H1 (cell line): ENCODE data around the gene FARS2. TPM values are rescaled to one million over a fixed set of nuclear protein-coding genes. Genes with fewer than 3 reads are reported as not detected.

ENCODE experiments used
- ASH2L ChIP-seq: fragments of 200-600, 300-600 bp; sonication (generic); IDR thresholded peaks from one replicate; pipeline ENCODE4 v1.7.1; 2017; ENCODE audit warnings: low read length
- CEBPB ChIP-seq: IDR thresholded peaks from 2 replicates; pipeline ENCODE4 v1.6.1; 2012; ENCODE audit warnings: low read depth, low read length
- CHD1 ChIP-seq: IDR thresholded peaks from 2 replicates; pipeline ENCODE4 v1.6.1; 2012; ENCODE audit warnings: low read depth, low read length, improper control_type of control experiment
- EZH2 ChIP-seq: fragments of 200-600 bp; sonication (generic); IDR thresholded peaks from 2 replicates; pipeline ENCODE4 v1.7.1; 2012; ENCODE audit warnings: low read depth, mild to moderate bottlenecking, moderate library complexity, low read length, inconsistent platforms; ENCODE audit not compliant: severe bottlenecking
- FOSL1 ChIP-seq: IDR thresholded peaks from 2 replicates; pipeline ENCODE4 v1.6.1; 2011; ENCODE audit warnings: mild to moderate bottlenecking, low read depth, low read length, moderate library complexity; ENCODE audit not compliant: insufficient read depth
- GABPA ChIP-seq: IDR thresholded peaks from 2 replicates; pipeline ENCODE4 v1.6.1; 2011; ENCODE audit warnings: mild to moderate bottlenecking, low read length, moderate library complexity, borderline replicate concordance; ENCODE audit not compliant: insufficient read depth
- GTF2F1 ChIP-seq: IDR thresholded peaks from 2 replicates; pipeline ENCODE4 v1.6.1; 2012; ENCODE audit warnings: low read depth, low read length, improper control_type of control experiment, borderline replicate concordance
- NRF1 ChIP-seq: IDR thresholded peaks from 2 replicates; pipeline ENCODE4 v1.6.1; 2011; ENCODE audit warnings: mild to moderate bottlenecking, low read depth, low read length, improper control_type of control experiment
- RNF2 ChIP-seq: fragments of 200-900, 300-1000 bp; sonication (generic); IDR thresholded peaks from 2 replicates; pipeline ENCODE4 v1.7.1; 2016; ENCODE audit warnings: borderline replicate concordance, low read depth, mild to moderate bottlenecking, antibody characterized with exemption, low read length; ENCODE audit not compliant: poor library complexity, severe bottlenecking; ENCODE audit errors: missing control alignments
- SIN3A ChIP-seq, 2 experiments: IDR thresholded peaks in 1 of 2; conservative IDR thresholded peaks in 1 of 2; 2 replicates each; pipeline ENCODE4 v1.6.1; 2011 to 2012; ENCODE audit warnings: low read length in 2 of 2, improper control_type of control experiment in 1 of 2, low read depth in 1 of 2, mild to moderate bottlenecking in 1 of 2
- SIRT6 ChIP-seq: IDR thresholded peaks from one replicate; pipeline ENCODE4 v1.7.1; 2012; ENCODE audit warnings: low read length, inconsistent platforms
- polyA plus RNA-seq, 7 experiments: library from polyadenylated mRNA; depleted of rRNA in 3 of 7; stranded (reverse) in 5 of 7; unstranded in 2 of 7; fragments of >200 nt in 5 of 7; fragments of 200-250 nt in 2 of 7; gene quantifications; 1 replicate in 5 of 7; 2 replicates in 1 of 7; 4 replicates in 1 of 7; pipeline versions ENCODE4 v1.2.1 to v1.2.3, GENCODE V29; 2011 to 2013; ENCODE audit warnings: missing spikeins in 2 of 7, mixed read lengths in 2 of 7
- total RNA-seq: library from RNA; stranded (reverse); fragmentation: NEBNext Ultra II Directional; extraction: Animal tissue kit (Norgen Biotek cat#: 25700); gene quantifications from 2 replicates; pipeline ENCODE4 v1.2.1, GENCODE V29; 2021
- TF ChIP-seq, protein P1 (sequence below): fragments of 300-600 bp; sonication (generic); IDR thresholded peaks from 2 replicates; pipeline ENCODE4 v1.7.1; 2012; ENCODE audit warnings: low read length, moderate library complexity, mild to moderate bottlenecking, inconsistent platforms; ENCODE audit not compliant: insufficient replicate concordance

Gene FARS2
- total and polyA plus RNA-seq, 2 of the 8 experiments (the other 6 are each of a cell fraction or from before 2014, with no cell fraction given), result 11.7 to 14.4 TPM

DNA sequence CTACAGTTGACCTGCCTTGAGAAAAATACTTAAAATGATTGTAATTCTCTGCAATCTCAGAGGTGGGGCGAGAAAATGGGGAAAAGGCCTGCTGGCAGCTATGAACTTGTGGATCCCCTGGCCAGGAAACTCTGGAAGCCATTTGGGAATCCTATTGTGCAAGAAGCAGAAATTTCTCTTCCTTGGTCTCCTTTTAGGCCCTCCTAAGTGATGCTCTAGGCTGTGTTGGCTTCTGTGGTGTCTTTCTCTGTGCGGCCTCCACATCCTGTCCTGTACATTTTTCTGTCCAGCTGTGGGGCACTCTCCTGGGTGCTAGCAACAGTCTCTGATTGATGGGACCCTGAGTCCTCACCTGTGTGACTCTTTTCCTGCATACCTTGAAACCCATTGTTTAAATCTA lies 290.9 kb downstream of the FARS2 start (continued):
- TF ChIP-seq, protein P1, sequence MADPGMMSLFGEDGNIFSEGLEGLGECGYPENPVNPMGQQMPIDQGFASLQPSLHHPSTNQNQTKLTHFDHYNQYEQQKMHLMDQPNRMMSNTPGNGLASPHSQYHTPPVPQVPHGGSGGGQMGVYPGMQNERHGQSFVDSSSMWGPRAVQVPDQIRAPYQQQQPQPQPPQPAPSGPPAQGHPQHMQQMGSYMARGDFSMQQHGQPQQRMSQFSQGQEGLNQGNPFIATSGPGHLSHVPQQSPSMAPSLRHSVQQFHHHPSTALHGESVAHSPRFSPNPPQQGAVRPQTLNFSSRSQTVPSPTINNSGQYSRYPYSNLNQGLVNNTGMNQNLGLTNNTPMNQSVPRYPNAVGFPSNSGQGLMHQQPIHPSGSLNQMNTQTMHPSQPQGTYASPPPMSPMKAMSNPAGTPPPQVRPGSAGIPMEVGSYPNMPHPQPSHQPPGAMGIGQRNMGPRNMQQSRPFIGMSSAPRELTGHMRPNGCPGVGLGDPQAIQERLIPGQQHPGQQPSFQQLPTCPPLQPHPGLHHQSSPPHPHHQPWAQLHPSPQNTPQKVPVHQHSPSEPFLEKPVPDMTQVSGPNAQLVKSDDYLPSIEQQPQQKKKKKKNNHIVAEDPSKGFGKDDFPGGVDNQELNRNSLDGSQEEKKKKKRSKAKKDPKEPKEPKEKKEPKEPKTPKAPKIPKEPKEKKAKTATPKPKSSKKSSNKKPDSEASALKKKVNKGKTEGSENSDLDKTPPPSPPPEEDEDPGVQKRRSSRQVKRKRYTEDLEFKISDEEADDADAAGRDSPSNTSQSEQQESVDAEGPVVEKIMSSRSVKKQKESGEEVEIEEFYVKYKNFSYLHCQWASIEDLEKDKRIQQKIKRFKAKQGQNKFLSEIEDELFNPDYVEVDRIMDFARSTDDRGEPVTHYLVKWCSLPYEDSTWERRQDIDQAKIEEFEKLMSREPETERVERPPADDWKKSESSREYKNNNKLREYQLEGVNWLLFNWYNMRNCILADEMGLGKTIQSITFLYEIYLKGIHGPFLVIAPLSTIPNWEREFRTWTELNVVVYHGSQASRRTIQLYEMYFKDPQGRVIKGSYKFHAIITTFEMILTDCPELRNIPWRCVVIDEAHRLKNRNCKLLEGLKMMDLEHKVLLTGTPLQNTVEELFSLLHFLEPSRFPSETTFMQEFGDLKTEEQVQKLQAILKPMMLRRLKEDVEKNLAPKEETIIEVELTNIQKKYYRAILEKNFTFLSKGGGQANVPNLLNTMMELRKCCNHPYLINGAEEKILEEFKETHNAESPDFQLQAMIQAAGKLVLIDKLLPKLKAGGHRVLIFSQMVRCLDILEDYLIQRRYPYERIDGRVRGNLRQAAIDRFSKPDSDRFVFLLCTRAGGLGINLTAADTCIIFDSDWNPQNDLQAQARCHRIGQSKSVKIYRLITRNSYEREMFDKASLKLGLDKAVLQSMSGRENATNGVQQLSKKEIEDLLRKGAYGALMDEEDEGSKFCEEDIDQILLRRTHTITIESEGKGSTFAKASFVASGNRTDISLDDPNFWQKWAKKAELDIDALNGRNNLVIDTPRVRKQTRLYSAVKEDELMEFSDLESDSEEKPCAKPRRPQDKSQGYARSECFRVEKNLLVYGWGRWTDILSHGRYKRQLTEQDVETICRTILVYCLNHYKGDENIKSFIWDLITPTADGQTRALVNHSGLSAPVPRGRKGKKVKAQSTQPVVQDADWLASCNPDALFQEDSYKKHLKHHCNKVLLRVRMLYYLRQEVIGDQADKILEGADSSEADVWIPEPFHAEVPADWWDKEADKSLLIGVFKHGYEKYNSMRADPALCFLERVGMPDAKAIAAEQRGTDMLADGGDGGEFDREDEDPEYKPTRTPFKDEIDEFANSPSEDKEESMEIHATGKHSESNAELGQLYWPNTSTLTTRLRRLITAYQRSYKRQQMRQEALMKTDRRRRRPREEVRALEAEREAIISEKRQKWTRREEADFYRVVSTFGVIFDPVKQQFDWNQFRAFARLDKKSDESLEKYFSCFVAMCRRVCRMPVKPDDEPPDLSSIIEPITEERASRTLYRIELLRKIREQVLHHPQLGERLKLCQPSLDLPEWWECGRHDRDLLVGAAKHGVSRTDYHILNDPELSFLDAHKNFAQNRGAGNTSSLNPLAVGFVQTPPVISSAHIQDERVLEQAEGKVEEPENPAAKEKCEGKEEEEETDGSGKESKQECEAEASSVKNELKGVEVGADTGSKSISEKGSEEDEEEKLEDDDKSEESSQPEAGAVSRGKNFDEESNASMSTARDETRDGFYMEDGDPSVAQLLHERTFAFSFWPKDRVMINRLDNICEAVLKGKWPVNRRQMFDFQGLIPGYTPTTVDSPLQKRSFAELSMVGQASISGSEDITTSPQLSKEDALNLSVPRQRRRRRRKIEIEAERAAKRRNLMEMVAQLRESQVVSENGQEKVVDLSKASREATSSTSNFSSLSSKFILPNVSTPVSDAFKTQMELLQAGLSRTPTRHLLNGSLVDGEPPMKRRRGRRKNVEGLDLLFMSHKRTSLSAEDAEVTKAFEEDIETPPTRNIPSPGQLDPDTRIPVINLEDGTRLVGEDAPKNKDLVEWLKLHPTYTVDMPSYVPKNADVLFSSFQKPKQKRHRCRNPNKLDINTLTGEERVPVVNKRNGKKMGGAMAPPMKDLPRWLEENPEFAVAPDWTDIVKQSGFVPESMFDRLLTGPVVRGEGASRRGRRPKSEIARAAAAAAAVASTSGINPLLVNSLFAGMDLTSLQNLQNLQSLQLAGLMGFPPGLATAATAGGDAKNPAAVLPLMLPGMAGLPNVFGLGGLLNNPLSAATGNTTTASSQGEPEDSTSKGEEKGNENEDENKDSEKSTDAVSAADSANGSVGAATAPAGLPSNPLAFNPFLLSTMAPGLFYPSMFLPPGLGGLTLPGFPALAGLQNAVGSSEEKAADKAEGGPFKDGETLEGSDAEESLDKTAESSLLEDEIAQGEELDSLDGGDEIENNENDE, result no peak
- TF ChIP-seq SIRT6 (no peak), NRF1 (no peak), CHD1 (no peak), ASH2L (no peak), GTF2F1 (no peak), FOSL1 (no peak), GABPA (no peak), CEBPB (no peak), SIN3A (conservative IDR thresholded peaks at IDR 0.05 in 1 of 2, IDR thresholded peaks at IDR 0.05 in 1 of 2; ENCODE audit: low read depth in 1 of 2, low read length in 2 of 2) (no peak), RNF2 (no peak), EZH2 (no peak)
